Measurements from ENCODE around the gene PTPRZ1. TPM values are rescaled to one million over a fixed set of nuclear protein-coding genes. Genes with fewer than 3 reads are reported as not detected.

Gene PTPRZ1
- total and polyA plus RNA-seq, 2 donors (not counting 1 experiment from before 2014, with no cell fraction given), result not detected

GRCh38 chr7:121953164-121953563, 80.2 kb downstream of the PTPRZ1 start:
- Histone ChIP-seq H3K79me2 (ENCODE audit: control insufficient read depth, insufficient read depth, low read length) (no peaks in the 10 kb centered on the region), H4K20me1 (ENCODE audit: control insufficient read depth, insufficient read depth, low read length, poor library complexity, severe bottlenecking) (no peaks in the 10 kb centered on the region), H3K27ac (ENCODE audit: low read length in 2 of 2) (no peak overlapping the region), H2AFZ (ENCODE audit: insufficient read depth, low read depth, low read length, poor library complexity, severe bottlenecking) (no peak overlapping the region), H3K27me3 (replicated peaks in 1 of 4; ENCODE audit: control extremely low read depth in 1 of 4, control insufficient read depth in 3 of 4, insufficient read depth in 4 of 4, low read length in 3 of 4) (no peaks in the 10 kb centered on the region), H3K4me3 (ENCODE audit: control extremely low read depth in 1 of 5, extremely low read depth in 1 of 5, insufficient read depth in 1 of 5, low read depth in 2 of 5, low read length in 4 of 5) (no peak overlapping the region), H3K9ac (ENCODE audit: low read length) (no peak overlapping the region), H3K4me2 (replicated peaks; ENCODE audit: low read depth, low read length, poor library complexity, severe bottlenecking) (no peak overlapping the region), H3K4me1 (ENCODE audit: control insufficient read depth in 2 of 2, insufficient read depth in 2 of 2, low read length in 2 of 2) (no peaks in the 10 kb centered on the region), H3K36me3 (replicated peaks in 1 of 2; ENCODE audit: control extremely low read depth in 1 of 2, control insufficient read depth in 1 of 2, extremely low read depth in 1 of 2, insufficient read depth in 2 of 2, low read length in 1 of 2) (no peaks in the 10 kb centered on the region), H3K9me3 (ENCODE audit: control extremely low read depth in 1 of 3, control insufficient read depth in 2 of 3, insufficient read depth in 1 of 3, low read length in 2 of 3) (no peaks in the 10 kb centered on the region)
- POLR2A ChIA-PET, result no interaction called here
- H3K4me1 Mint-ChIP-seq, result no peaks in the 10 kb centered on the region
- no peaks in the 10 kb centered on the region for H3K9me3 Mint-ChIP-seq (ENCODE audit: insufficient read depth)
- no peak for TF ChIP-seq EZH2 (IDR thresholded peaks at IDR 0.05; ENCODE audit: borderline replicate concordance, insufficient read depth, low read depth, low read length, poor library complexity, severe bottlenecking)
- TF ChIP-seq, protein P1, sequence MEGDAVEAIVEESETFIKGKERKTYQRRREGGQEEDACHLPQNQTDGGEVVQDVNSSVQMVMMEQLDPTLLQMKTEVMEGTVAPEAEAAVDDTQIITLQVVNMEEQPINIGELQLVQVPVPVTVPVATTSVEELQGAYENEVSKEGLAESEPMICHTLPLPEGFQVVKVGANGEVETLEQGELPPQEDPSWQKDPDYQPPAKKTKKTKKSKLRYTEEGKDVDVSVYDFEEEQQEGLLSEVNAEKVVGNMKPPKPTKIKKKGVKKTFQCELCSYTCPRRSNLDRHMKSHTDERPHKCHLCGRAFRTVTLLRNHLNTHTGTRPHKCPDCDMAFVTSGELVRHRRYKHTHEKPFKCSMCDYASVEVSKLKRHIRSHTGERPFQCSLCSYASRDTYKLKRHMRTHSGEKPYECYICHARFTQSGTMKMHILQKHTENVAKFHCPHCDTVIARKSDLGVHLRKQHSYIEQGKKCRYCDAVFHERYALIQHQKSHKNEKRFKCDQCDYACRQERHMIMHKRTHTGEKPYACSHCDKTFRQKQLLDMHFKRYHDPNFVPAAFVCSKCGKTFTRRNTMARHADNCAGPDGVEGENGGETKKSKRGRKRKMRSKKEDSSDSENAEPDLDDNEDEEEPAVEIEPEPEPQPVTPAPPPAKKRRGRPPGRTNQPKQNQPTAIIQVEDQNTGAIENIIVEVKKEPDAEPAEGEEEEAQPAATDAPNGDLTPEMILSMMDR (IDR thresholded peaks at IDR 0.05), result no peak
- peaks cover 2% of the 10 kb centered on the region for H3K27me3 Mint-ChIP-seq
- H3K27ac Mint-ChIP-seq, result no peak overlapping the region
- intact Hi-C loops (cut with micrococcal nuclease), result no loop called here
- CTCF ChIA-PET, result interaction anchor here (1.2 kb wide), 1 partner anchor 8 kb away, joined by 3 read pairs; no protein-coding TSS in a partner anchor
- no peak overlapping the region for H3K4me3 Mint-ChIP-seq
- no peak for DNase-seq
- no peak for ATAC-seq (ENCODE audit: low read depth)

GRCh38 chr7:121953601-121954000, 80.6 kb downstream of the PTPRZ1 start:
- Histone ChIP-seq H4K20me1 (ENCODE audit: control insufficient read depth, insufficient read depth, low read length, poor library complexity, severe bottlenecking) (no peaks in the 10 kb centered on the region), H3K79me2 (ENCODE audit: control insufficient read depth, insufficient read depth, low read length) (no peaks in the 10 kb centered on the region), H3K27ac (ENCODE audit: low read length in 2 of 2) (no peak overlapping the region), H3K9ac (ENCODE audit: low read length) (no peak overlapping the region), H3K4me3 (ENCODE audit: control extremely low read depth in 1 of 5, extremely low read depth in 1 of 5, insufficient read depth in 1 of 5, low read depth in 2 of 5, low read length in 4 of 5) (no peak overlapping the region), H3K4me1 (ENCODE audit: control insufficient read depth in 2 of 2, insufficient read depth in 2 of 2, low read length in 2 of 2) (no peaks in the 10 kb centered on the region), H3K36me3 (replicated peaks in 1 of 2; ENCODE audit: control extremely low read depth in 1 of 2, control insufficient read depth in 1 of 2, extremely low read depth in 1 of 2, insufficient read depth in 2 of 2, low read length in 1 of 2) (no peaks in the 10 kb centered on the region), H3K27me3 (replicated peaks in 1 of 4; ENCODE audit: control extremely low read depth in 1 of 4, control insufficient read depth in 3 of 4, insufficient read depth in 4 of 4, low read length in 3 of 4) (no peaks in the 10 kb centered on the region), H3K9me3 (ENCODE audit: control extremely low read depth in 1 of 3, control insufficient read depth in 2 of 3, insufficient read depth in 1 of 3, low read length in 2 of 3) (no peaks in the 10 kb centered on the region), H2AFZ (ENCODE audit: insufficient read depth, low read depth, low read length, poor library complexity, severe bottlenecking) (no peak overlapping the region), H3K4me2 (replicated peaks; ENCODE audit: low read depth, low read length, poor library complexity, severe bottlenecking) (no peak overlapping the region)
- WGBS (ENCODE audit: insufficient coverage), result 60% methylated on average over 4 of the region's 5 CpGs
- DNase-seq (no peak), ATAC-seq (ENCODE audit: low read depth) (no peak)
- ChIA-PET POLR2A (no interaction called here), CTCF (interaction anchor here (1.2 kb wide), 1 partner anchor 8 kb away, joined by 3 read pairs; no protein-coding TSS in a partner anchor)
- H3K4me1 Mint-ChIP-seq, result no peaks in the 10 kb centered on the region
- peaks cover 2% of the 10 kb centered on the region for H3K27me3 Mint-ChIP-seq
- TF ChIP-seq EZH2 (IDR thresholded peaks at IDR 0.05; ENCODE audit: borderline replicate concordance, insufficient read depth, low read depth, low read length, poor library complexity, severe bottlenecking), result no peak
- TF ChIP-seq, protein P1 (IDR thresholded peaks at IDR 0.05), result no peak
- intact Hi-C loops (cut with micrococcal nuclease), result no loop called here
- H3K4me3 Mint-ChIP-seq, result no peak overlapping the region
- H3K9me3 Mint-ChIP-seq (ENCODE audit: insufficient read depth), result no peaks in the 10 kb centered on the region
- no peak overlapping the region for H3K27ac Mint-ChIP-seq

Measured in B cell (primary cell).